AG09319 (cell line): Measurements from ENCODE around the gene NR1H4.
"Not testable (repeated sequence)": the region's sequence is repeated elsewhere in the genome, so short reads cannot be mapped to it uniquely, and the experiment has no call there.

Source experiments
- DNase-seq: peaks from one replicate; pipeline ENCODE4 v3.0.0-alpha.2; 2010; ENCODE audit warnings: low read depth; ENCODE audit errors: extremely low read depth
- TF ChIP-seq, protein P1 (sequence below): IDR thresholded peaks from 2 replicates; pipeline ENCODE4 v1.5.1; 2011; ENCODE audit warnings: low read depth, mild to moderate bottlenecking, inconsistent platforms, low read length, moderate library complexity

Gene NR1H4

GRCh38 chr12:100554608-100555077, 81.0 kb downstream of the NR1H4 start:
- TF ChIP-seq, protein P1, sequence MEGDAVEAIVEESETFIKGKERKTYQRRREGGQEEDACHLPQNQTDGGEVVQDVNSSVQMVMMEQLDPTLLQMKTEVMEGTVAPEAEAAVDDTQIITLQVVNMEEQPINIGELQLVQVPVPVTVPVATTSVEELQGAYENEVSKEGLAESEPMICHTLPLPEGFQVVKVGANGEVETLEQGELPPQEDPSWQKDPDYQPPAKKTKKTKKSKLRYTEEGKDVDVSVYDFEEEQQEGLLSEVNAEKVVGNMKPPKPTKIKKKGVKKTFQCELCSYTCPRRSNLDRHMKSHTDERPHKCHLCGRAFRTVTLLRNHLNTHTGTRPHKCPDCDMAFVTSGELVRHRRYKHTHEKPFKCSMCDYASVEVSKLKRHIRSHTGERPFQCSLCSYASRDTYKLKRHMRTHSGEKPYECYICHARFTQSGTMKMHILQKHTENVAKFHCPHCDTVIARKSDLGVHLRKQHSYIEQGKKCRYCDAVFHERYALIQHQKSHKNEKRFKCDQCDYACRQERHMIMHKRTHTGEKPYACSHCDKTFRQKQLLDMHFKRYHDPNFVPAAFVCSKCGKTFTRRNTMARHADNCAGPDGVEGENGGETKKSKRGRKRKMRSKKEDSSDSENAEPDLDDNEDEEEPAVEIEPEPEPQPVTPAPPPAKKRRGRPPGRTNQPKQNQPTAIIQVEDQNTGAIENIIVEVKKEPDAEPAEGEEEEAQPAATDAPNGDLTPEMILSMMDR: peak; percentile 86
- DNase-seq: peak; percentile 59

DNA sequence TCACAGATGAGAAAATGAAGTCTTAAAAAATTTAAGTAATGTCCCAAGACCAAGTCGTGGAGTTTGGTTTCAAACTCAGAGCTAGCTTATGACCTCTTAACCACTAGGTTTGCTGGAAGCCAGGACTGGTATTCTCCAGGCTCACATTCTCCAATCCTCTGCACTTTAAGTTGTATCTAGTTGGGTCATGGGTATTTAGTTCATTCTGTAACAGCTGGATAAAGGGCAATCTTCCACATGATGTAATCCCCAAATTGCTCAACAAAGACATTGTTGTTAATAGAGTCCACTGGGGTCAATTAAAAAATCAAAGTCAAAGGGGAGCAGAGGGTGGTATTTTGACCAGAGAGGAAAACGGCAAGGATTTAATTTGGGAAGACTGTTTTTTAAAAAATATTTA, 82.1 kb downstream of the NR1H4 start:
- TF ChIP-seq, protein P1: no peak
- no peak for DNase-seq

DNA sequence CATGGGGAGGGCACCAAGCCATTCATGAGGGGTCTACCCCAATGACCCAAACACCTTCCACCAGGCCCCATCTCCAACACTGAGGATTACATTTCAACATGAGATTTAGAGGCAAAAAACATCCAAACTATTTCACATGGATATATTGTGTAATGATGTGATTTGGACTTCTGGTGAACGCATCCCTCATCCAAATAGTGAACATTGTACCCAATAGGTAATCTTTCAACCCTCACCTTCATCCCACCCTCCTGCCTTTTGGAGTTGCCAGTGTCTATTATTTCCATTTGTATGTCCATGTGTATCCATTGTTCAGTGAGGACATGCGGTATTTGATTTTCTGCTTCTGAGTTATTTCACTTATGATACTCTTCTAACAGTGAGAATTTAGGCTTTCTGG, 83.7 kb downstream of the NR1H4 start:
- no peak for DNase-seq
- TF ChIP-seq, protein P1: no peak

DNA sequence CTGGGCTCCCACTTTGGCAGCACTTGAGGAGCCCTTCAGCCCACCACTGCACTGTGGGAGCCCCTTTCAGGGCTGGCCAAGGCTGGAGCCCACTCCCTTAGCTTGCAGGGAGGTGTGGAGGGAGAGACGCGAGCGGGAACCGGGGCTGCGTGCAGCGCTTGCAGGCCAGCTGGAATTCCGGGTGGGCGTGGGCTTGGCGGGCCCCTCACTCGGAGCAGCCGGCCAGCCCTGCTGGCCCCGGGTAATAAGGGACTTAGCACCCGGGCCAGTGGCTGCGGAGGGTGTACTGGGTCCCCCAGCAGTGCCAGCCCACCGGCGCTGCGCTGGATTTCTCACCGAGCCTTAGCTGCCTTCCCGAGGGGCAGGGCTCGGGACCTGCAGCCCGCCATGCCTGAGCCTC, 85.6 kb downstream of the NR1H4 start:
- DNase-seq: not testable (repeated sequence)

DNA sequence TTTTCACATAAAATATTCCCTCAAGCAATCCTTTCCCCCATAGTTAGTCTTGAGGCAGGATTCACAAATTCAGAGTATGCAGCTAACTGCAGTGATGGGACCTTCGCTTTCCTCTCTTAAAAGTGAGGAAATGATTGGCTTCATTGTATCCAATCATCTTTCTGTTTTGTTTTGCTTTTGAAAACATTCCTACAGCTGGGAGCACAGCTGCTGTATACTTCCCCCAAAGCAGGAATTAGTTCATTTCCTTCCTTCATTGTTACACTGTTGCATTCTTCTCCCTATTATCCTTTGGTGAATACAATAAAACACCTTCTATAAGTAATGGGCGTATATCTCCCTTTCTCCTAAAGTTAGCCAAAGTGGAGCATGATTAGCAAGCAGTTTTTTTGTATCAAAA, 90.4 kb downstream of the NR1H4 start:
- TF ChIP-seq, protein P1: no peak

GRCh38 chr12:100564905-100565467, 91.3 kb downstream of the NR1H4 start:
- TF ChIP-seq, protein P1: no peak
- no peak for DNase-seq

More for the DNA sequence above, 90.4 kb downstream of the NR1H4 start:
- DNase-seq: no peak

DNA sequence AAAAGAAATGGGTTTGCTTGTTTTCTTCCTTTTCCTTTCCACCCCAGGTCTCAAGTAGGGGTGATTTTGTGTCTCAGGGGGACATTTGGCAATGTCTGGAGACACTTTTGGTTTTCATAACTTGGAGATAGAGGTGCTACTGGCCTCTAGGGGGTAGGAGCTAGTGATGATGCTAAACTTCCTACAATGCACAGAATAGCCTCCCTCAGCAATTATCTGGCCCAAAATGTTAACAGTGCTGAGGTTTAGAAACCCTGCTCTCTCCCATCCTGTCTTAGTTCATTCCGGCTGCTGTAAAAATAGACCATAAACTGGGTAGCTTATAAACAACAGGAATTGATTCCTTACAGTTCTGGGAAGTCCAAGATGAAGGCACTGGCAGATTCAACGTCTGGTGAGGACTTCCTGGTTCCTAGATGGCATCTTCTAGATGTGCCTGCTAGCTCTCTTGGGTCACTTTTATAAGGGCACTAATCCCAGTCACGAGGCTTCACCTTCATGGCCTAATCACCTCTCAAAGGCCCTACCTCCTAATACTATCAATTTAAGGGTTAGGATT, 92.4 kb downstream of the NR1H4 start:
- no peak for DNase-seq
- TF ChIP-seq, protein P1: no peak
